Stimulated activated naive CD4-positive, alpha-beta T cell (primary cell): ENCODE data around the gene ALDH7A1.
"Not testable (repeated sequence)": the region's sequence is repeated elsewhere in the genome, so short reads cannot be mapped to it uniquely, and the experiment has no call there.

ENCODE experiments used
- DNase-seq, 6 experiments: peaks; one replicate each; lab custom pipeline; 2025; lab: John Stamatoyannopoulos, UW

The ALDH7A1 gene

GRCh38 chr5:126594748-126595485 is at the start of gene ALDH7A1:
ALDH7A1 (minus strand) TSS chr5:126595219; CDS start chr5:126595198, 21 bp downstream.
- peak in 5 of 6 experiments; percentile 20 to 46 (median 44) for DNase-seq

DNA sequence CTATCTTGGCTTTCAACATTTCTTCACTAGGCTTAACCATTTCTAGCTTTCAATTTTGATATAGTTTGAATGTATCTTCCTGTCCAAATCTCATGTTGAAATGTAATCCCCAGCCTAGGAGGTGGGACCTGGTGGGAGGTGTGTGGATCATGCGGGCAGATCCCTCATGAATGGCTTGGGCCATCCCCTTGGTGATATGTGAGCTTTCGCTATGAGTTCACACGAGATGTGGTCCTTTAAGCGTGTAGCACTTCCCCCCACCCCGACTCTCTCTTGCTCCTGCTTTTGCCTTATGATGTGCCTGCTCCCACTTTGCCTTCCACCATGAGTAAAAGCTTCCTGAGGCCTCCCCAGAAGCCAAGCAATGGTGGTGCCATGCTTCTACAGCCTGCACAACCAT is 46.4 kb upstream of the ALDH7A1 start:
- no peak for DNase-seq

DNA sequence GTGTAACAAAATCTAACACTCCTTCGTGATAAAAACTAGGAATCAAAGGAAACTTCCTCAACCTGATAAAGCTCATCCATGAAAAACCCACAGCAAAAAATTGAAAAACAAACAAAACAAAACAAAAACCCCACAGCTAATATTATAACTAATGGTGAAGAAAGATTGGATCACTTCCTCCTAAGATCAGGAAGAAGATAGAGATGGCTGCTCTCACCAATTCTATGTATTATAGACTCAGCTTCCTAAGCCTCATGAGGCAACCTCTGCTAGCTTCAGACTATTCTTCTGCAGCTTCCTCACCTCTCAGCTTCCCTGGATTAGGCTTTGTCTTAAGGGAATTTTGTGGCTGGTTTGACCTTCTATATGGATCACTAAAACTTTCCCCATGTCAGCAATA is 45.8 kb upstream of the ALDH7A1 start:
- DNase-seq, result no peak

DNA sequence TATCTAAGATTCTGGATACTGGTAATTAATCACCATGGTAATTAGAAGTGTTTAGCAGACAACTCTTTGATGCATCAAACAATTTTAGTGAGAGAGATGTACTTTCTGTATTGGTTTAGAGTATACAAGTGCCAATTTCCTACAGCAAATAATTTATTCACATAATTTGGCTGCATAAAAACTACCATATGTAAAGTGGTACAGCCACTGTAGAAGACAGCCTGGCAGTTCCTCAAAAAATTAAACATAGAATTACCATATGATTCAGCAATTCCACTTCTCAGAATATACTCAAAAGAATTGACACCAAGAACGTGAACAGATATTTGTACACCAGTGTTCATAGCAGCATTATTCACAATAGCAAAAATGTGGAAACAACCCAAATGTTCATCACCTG is 41.9 kb upstream of the ALDH7A1 start:
- no peak for DNase-seq

DNA sequence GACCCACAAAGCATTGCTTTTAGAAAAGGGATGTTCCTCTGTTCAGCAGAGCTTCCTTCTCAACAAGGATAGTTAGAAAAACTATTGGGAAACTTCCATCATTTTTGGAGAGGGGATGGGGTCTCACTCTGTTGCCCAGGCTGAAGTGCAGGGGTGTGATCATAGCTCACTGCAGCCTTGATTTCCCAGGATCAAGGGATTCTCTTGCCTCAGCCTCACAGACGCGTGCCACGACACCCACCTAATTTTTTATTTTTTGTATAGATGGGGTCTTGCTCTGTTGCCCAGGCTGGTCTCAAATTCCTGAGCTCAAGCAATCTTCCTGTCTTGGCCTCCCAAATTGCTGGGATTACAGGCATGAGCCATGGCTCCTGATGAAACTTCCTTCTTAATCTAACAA is 40.6 kb upstream of the ALDH7A1 start:
- DNase-seq, result no peak

GRCh38 chr5:126633552-126633951 is 38.5 kb upstream of the ALDH7A1 start:
- no peak for DNase-seq

- no peak for DNase-seq
Measured at GRCh38 chr5:126631920-126632319, 36.9 kb upstream of the ALDH7A1 start.

DNA sequence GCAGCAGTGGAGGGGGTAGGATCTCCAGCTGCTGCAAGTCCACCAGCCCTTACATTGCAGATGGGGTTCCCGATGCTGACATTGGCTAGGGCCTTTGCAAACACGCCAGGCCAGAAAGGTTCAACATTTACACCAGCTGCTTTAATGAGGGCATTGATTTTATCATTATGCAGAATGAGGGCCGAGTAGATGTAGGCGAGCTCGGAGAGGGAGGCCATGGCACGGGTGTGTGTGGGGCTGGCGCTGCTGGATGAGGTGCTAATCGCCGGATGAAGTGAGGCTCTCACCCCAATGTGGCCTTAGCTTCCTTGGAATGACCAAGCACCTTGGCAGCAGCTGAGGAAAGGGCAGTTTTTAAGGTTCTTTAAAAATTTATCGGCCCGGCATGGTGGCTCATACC is 33.1 kb upstream of the ALDH7A1 start:
- no peak for DNase-seq

DNA sequence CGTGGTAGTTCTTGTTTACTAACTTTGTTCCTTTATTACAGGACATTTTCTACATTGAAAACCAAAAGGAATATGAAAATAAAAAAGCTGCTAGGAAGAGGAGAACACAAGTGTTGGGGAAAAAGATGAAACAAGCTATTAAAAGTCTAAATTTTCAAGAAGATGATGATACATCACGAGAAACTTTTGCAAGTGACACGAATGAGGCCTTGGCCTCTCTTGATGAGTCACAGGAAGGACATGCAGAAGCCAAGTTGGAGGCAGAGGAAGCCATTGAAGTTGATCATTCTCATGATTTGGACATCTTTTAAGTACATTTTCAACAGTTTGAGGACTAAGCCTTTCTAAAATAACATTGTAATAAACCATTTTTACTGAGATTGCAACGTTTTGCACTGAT is 29.5 kb upstream of the ALDH7A1 start:
- DNase-seq, result no peak

GRCh38 chr5:126619781-126620180 is 24.8 kb upstream of the ALDH7A1 start:
- DNase-seq, result no peak

DNA sequence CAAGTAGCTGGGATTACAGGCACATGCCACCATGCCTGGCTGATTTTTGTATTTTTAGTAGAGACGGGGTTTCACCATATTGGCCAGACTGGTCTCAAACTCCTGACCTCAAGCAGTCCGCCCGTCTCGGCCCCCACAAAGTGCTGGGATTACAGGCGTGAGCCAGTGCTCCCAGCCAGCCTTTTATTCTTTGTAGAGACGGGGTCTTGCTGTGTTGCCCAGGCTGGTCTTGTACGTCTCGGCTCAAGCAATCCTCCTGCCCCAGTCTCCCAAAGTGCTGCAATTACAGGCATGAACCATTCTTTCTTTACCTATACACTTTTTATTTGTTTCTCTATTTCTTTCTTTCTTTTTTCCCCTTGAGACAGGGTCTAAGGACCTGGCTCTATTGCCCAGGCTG is 22.6 kb upstream of the ALDH7A1 start:
- DNase-seq, result not testable (repeated sequence)

GRCh38 chr5:126615286-126615685 is 20.3 kb upstream of the ALDH7A1 start:
- no peak for DNase-seq

DNA sequence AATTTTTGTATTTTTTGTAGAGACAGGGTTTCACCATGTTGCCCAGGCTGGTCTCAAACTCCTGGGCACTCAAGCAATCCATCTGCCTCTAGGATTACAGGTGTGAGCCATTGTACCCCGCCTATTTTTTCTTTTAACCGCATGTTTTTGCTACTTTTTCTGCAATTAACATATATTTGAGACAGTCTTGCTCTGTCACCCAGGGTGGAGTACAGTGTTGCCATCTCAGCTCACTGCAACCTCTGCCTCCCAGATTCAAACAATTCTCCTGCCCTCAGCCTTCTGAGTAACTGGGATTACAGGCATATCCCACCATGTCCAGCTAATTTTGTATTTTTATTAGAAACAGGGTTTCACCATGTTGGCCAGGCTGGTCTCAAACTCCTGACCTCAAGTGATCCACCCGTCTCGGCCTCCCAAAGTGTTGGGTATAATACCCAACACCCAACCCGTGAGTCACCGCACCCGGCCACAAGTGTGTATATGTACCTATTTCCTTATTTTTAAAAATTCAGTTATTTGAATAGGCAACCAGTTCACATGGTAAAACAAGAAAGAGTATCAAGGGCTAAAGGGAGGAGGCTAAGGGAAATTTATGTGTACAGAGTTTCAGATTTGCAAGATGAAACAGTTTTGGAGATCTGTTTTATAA is 19.0 kb upstream of the ALDH7A1 start:
- DNase-seq, result no peak

- DNase-seq, result no peak
Measured at GRCh38 chr5:126610616-126611015, 15.6 kb upstream of the ALDH7A1 start.

GRCh38 chr5:126610160-126610559 is 15.1 kb upstream of the ALDH7A1 start:
- DNase-seq, result no peak

DNA sequence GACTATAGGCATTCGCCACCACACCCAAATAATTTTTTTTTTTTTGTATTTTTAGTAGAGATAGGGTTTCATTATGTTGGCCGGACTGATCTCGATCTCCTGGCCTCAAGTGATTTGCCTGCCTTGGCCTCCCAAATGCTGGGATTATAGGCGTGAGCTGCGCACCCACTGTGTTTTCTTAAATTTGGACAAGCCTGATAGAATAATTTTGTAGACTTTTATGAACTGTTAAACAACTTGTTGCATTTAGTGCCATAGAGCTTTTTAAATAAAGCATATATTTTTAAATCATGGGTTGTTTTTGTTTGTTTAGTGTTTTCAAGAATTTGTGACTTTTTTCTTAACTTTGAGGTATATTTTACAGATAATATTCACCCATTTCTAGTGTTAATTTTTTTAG is 10.5 kb upstream of the ALDH7A1 start:
- no peak for DNase-seq

GRCh38 chr5:126603402-126603991 is 8.5 kb upstream of the ALDH7A1 start:
- DNase-seq, result no peak

- DNase-seq, result peak; percentile 33 to 80 (median 59)
Measured at GRCh38 chr5:126600631-126601511, 5.9 kb upstream of the ALDH7A1 start, which contains the start of gene PHAX. PHAX (plus strand) TSS chr5:126600947; CDS start chr5:126600963, 16 bp downstream.

- not testable (repeated sequence) for DNase-seq
Measured at GRCh38 chr5:126599971-126600630, 5.1 kb upstream of the ALDH7A1 start.

DNA sequence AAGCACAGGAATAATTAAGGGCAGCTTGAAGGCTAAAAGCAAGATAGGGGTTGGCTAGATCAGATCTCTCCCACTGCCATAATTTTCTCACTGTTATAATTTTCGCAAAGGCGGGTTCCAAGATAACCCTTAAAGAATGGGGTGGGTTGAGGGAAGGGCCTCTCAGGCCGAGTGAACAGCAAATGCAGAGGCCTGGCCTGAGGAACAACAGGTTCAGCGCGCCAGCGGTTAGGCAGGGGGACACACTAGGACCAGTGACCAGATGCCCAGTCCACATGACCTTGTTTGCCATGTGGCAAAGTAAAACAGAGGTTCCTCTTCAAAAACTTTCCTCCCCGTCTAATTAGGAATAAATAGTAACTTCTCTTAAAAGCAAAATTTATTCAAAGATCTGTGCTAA is 4.5 kb upstream of the ALDH7A1 start:
- DNase-seq, result no peak

GRCh38 chr5:126597156-126597555 is 2.1 kb upstream of the ALDH7A1 start:
- no peak for DNase-seq
